Natural killer cell (primary cell): ENCODE data around the gene CCDC179. TPM values are rescaled to one million over a fixed set of nuclear protein-coding genes. Genes with fewer than 3 reads are reported as not detected.

ENCODE experiments used
- ATAC-seq, 3 donors: fragments of 150-1000 bp in 2 of 3; fragments of 200-7000 bp in 1 of 3; cut with Tn5 transposase; 1 replicate in 1 of 3; 2 replicates in 2 of 3; pipeline ENCODE4 v1.10.0; 2021; ENCODE audit warnings: mild to moderate bottlenecking in 2 of 3, moderate library complexity in 2 of 3
- DNase-seq, 2 donors: peaks; one replicate each; pipeline versions ENCODE4 v3.0.0 to v3.0.0-alpha.2; 2013 to 2021; ENCODE audit warnings: mixed read lengths in 1 of 2
- H3K27ac ChIP-seq: one replicate; pipeline ENCODE4 v1.5.1; 2013; ENCODE audit warnings: mild to moderate bottlenecking, low read length
- H3K27me3 ChIP-seq: one replicate; pipeline ENCODE4 v1.6.1; 2013; ENCODE audit warnings: low read length; ENCODE audit not compliant: control insufficient read depth, insufficient read depth
- H3K36me3 ChIP-seq: one replicate; pipeline ENCODE4 v1.6.1; 2013; ENCODE audit warnings: low read length; ENCODE audit not compliant: control insufficient read depth, insufficient read depth
- H3K4me1 ChIP-seq: one replicate; pipeline ENCODE4 v1.6.1; 2013; ENCODE audit warnings: low read length; ENCODE audit not compliant: control insufficient read depth, insufficient read depth
- H3K4me3 ChIP-seq: one replicate; pipeline ENCODE4 v1.5.1; 2013; ENCODE audit warnings: low read length
- H3K9me3 ChIP-seq: one replicate; pipeline ENCODE4 v1.6.1; 2013; ENCODE audit warnings: low read length; ENCODE audit not compliant: control insufficient read depth, insufficient read depth
- H3K27ac Mint-ChIP-seq, 2 donors: one replicate each; pipeline ENCODE4 v1.8.0; 2022; ENCODE audit warnings: mild to moderate bottlenecking in 2 of 2, mixed read lengths in 2 of 2, moderate library complexity in 1 of 2
- H3K27me3 Mint-ChIP-seq, 2 donors: one replicate each; pipeline ENCODE4 v1.8.0; 2022; ENCODE audit warnings: low read depth in 2 of 2, mixed read lengths in 2 of 2
- H3K36me3 Mint-ChIP-seq: one replicate; pipeline ENCODE4 v1.8.0; 2022; ENCODE audit warnings: mixed read lengths
- H3K4me1 Mint-ChIP-seq, 2 donors: one replicate each; pipeline ENCODE4 v1.8.0; 2022; ENCODE audit warnings: mixed read lengths in 2 of 2
- H3K4me3 Mint-ChIP-seq: one replicate; pipeline ENCODE4 v1.8.0; 2022; ENCODE audit warnings: mild to moderate bottlenecking, moderate library complexity, mixed read lengths
- H3K9me3 Mint-ChIP-seq, 2 donors: one replicate each; pipeline ENCODE4 v1.8.0; 2022; ENCODE audit warnings: mixed read lengths in 2 of 2
- CTCF ChIP-seq: fragments of 200-600 bp; IDR thresholded peaks from one replicate; pipeline ENCODE4 v1.8.0; 2022; ENCODE audit warnings: antibody characterized with exemption
- WGBS: methylation state at CpG from one replicate; pipeline ENCODE4 v1.1.7; 2013; ENCODE audit warnings: missing lambda C conversion rate; ENCODE audit not compliant: insufficient coverage; 5-methylcytosine and 5-hydroxymethylcytosine counted together
- intact Hi-C: fragments of 100-400 bp; cut with micrococcal nuclease; formaldehyde crosslinking; loops from one replicate; pipeline ENCODE4 v1.14.2; 2022
- total RNA-seq, 4 donors: library from RNA; stranded (reverse); fragments of 120-200 nt in 1 of 4; gene quantifications; one replicate each; pipeline versions ENCODE4 v1.2.3 to v1.2.4, GENCODE V29; 2013 to 2022

The CCDC179 gene
- total RNA-seq, 3 donors from 2014 or later (not counting 1 experiment from before 2014, with no cell fraction given), result not detected

GRCh38 chr11:22898036-22898435 is 37.8 kb upstream of the CCDC179 start:
- Histone ChIP-seq H3K4me3 (no peak overlapping the region), H3K4me1 (no peaks in the 10 kb centered on the region), H3K27ac (no peak overlapping the region), H3K36me3 (no peaks in the 10 kb centered on the region), H3K9me3 (no peaks in the 10 kb centered on the region), H3K27me3 (no peaks in the 10 kb centered on the region)
- H3K9me3 Mint-ChIP-seq, result no peaks in the 10 kb centered on the region
- ATAC-seq (no peak), DNase-seq (no peak)
- no peak overlapping the region for H3K4me3 Mint-ChIP-seq
- no peaks in the 10 kb centered on the region for H3K4me1 Mint-ChIP-seq
- H3K27me3 Mint-ChIP-seq, result no peaks in the 10 kb centered on the region
- H3K36me3 Mint-ChIP-seq, result no peaks in the 10 kb centered on the region
- intact Hi-C loops, result no loop called here
- H3K27ac Mint-ChIP-seq, result no peak overlapping the region
- 91% methylated on average over 5 of the region's 5 CpGs for WGBS
- TF ChIP-seq CTCF, result no peak

- no peak overlapping the region for H3K27ac Mint-ChIP-seq
- Histone ChIP-seq H3K9me3 (no peaks in the 10 kb centered on the region), H3K4me3 (no peak overlapping the region), H3K27ac (no peak overlapping the region), H3K36me3 (no peaks in the 10 kb centered on the region), H3K4me1 (no peaks in the 10 kb centered on the region), H3K27me3 (no peaks in the 10 kb centered on the region)
- DNase-seq (no peak), ATAC-seq (no peak)
- no peaks in the 10 kb centered on the region for H3K9me3 Mint-ChIP-seq
- H3K4me3 Mint-ChIP-seq, result no peak overlapping the region
- H3K27me3 Mint-ChIP-seq, result peaks cover 0 to 6% of the 10 kb centered on the region in 2 donors
- intact Hi-C loops, result no loop called here
- 88% methylated on average over 2 of the region's 2 CpGs for WGBS
- H3K4me1 Mint-ChIP-seq, result no peaks in the 10 kb centered on the region
- no peaks in the 10 kb centered on the region for H3K36me3 Mint-ChIP-seq
- no peak for TF ChIP-seq CTCF
These were observed 30.0 kb upstream of the CCDC179 start for GRCh38 chr11:22890227-22890626.

GRCh38 chr11:22884217-22884616 is 23.9 kb upstream of the CCDC179 start:
- no peak overlapping the region for H3K27ac ChIP-seq
- Mint-ChIP-seq H3K36me3 (no peaks in the 10 kb centered on the region), H3K9me3 (no peaks in the 10 kb centered on the region), H3K4me1 (no peaks in the 10 kb centered on the region), H3K4me3 (no peak overlapping the region), H3K27me3 (peaks cover 0 to 6% of the 10 kb centered on the region in 2 donors), H3K27ac (no peak overlapping the region)
- H3K36me3 ChIP-seq, result no peaks in the 10 kb centered on the region
- no peaks in the 10 kb centered on the region for H3K4me1 ChIP-seq
- no peaks in the 10 kb centered on the region for H3K27me3 ChIP-seq
- ATAC-seq (no peak), DNase-seq (no peak)
- intact Hi-C loops, result no loop called here
- TF ChIP-seq CTCF, result no peak
- no peak overlapping the region for H3K4me3 ChIP-seq
- no peaks in the 10 kb centered on the region for H3K9me3 ChIP-seq
- no CpG with 5 or more reads among the region's 1 CpG for WGBS

GRCh38 chr11:22879630-22880029 is 19.4 kb upstream of the CCDC179 start:
- no peaks in the 10 kb centered on the region for H3K27me3 Mint-ChIP-seq
- Histone ChIP-seq H3K9me3 (no peaks in the 10 kb centered on the region), H3K27ac (no peak overlapping the region), H3K36me3 (no peaks in the 10 kb centered on the region), H3K4me1 (no peaks in the 10 kb centered on the region), H3K27me3 (no peaks in the 10 kb centered on the region), H3K4me3 (no peak overlapping the region)
- no peak for TF ChIP-seq CTCF
- no peaks in the 10 kb centered on the region for H3K4me1 Mint-ChIP-seq
- ATAC-seq (no peak), DNase-seq (no peak)
- no peaks in the 10 kb centered on the region for H3K9me3 Mint-ChIP-seq
- 86% methylated on average over 2 of the region's 2 CpGs for WGBS
- no peak overlapping the region for H3K4me3 Mint-ChIP-seq
- no peaks in the 10 kb centered on the region for H3K36me3 Mint-ChIP-seq
- no peak overlapping the region for H3K27ac Mint-ChIP-seq
- intact Hi-C loops, result no loop called here
